Smooth muscle cell (in vitro differentiated cells): ENCODE data around the gene DGKH. TPM values are rescaled to one million over a fixed set of nuclear protein-coding genes. Genes with fewer than 3 reads are reported as not detected.

Experiments used
- DNase-seq: peaks from one replicate; lab custom pipeline; 2025; ENCODE audit not compliant: unreplicated experiment; lab: John Stamatoyannopoulos, UW
- H2AFZ ChIP-seq: fragments of 200-600 bp; sonication (generic); 2 replicates; pipeline ENCODE4 v1.6.0; 2016; ENCODE audit warnings: antibody characterized with exemption, low read depth, mild to moderate bottlenecking
- H3F3A ChIP-seq: fragments of 200-600 bp; sonication (generic); 2 replicates; pipeline ENCODE4 v1.6.0; 2017; ENCODE audit warnings: antibody characterized with exemption, low read depth
- H3K27ac ChIP-seq: fragments of 200-600 bp; sonication (generic); 2 replicates; pipeline ENCODE4 v1.5.1; 2016; ENCODE audit warnings: low read depth, mild to moderate bottlenecking
- H3K27me3 ChIP-seq: fragments of 200-600 bp; sonication (generic); 2 replicates; pipeline ENCODE4 v1.6.1; 2016; ENCODE audit warnings: low read depth, mild to moderate bottlenecking
- H3K36me3 ChIP-seq: fragments of 200-600 bp; sonication (generic); 2 replicates; pipeline ENCODE4 v1.5.1; 2016; ENCODE audit warnings: low read depth
- H3K4me1 ChIP-seq: fragments of 200-600 bp; sonication (generic); 2 replicates; pipeline ENCODE4 v1.5.1; 2016; ENCODE audit warnings: low read depth
- H3K4me2 ChIP-seq: fragments of 200-600 bp; sonication (generic); 2 replicates; pipeline ENCODE4 v1.6.0; 2016; ENCODE audit warnings: mild to moderate bottlenecking
- H3K4me3 ChIP-seq: fragments of 200-600 bp; sonication (generic); 2 replicates; pipeline ENCODE4 v1.5.1; 2016; ENCODE audit warnings: mild to moderate bottlenecking
- H3K79me2 ChIP-seq: fragments of 200-600 bp; sonication (generic); 2 replicates; pipeline ENCODE4 v1.6.0; 2016; ENCODE audit warnings: low read depth, mild to moderate bottlenecking
- H3K9ac ChIP-seq: fragments of 200-600 bp; sonication (generic); 2 replicates; pipeline ENCODE4 v1.6.0; 2016; ENCODE audit warnings: low read depth
- H3K9me3 ChIP-seq: fragments of 200-600 bp; sonication (generic); replicated peaks from 2 replicates; pipeline ENCODE4 v1.5.1; 2016; ENCODE audit warnings: low read depth
- H4K20me1 ChIP-seq: fragments of 200-600 bp; sonication (generic); 2 replicates; pipeline ENCODE4 v1.6.0; 2016; ENCODE audit warnings: low read depth
- WGBS: methylation state at CpG from one replicate; pipeline ENCODE4 v1.1.7; 2016; ENCODE audit warnings: low lambda C conversion rate; 5-methylcytosine and 5-hydroxymethylcytosine counted together
- polyA plus RNA-seq: library from polyadenylated mRNA; unstranded; fragments of >200 nt; fragmentation: Nextera tagmentation; extraction: Ambion mirVana; gene quantifications from 2 replicates; pipeline ENCODE4 v1.2.1, GENCODE V29; 2016
- total RNA-seq: library from RNA; depleted of rRNA; stranded (reverse); fragments of >200 nt; gene quantifications from 2 replicates; pipeline ENCODE4 v1.2.3, GENCODE V29; 2014
- TF ChIP-seq, protein P1 (sequence below): fragments of 200-600 bp; sonication (generic); IDR thresholded peaks from 2 replicates; pipeline ENCODE4 v1.5.1; 2017; ENCODE audit warnings: borderline replicate concordance, mild to moderate bottlenecking, antibody characterized with exemption; ENCODE audit not compliant: insufficient read depth, poor library complexity, severe bottlenecking

The DGKH gene
- total and polyA plus RNA-seq, 2 experiments from 2014 or later, result 1.3 to 6.8 TPM

DNA sequence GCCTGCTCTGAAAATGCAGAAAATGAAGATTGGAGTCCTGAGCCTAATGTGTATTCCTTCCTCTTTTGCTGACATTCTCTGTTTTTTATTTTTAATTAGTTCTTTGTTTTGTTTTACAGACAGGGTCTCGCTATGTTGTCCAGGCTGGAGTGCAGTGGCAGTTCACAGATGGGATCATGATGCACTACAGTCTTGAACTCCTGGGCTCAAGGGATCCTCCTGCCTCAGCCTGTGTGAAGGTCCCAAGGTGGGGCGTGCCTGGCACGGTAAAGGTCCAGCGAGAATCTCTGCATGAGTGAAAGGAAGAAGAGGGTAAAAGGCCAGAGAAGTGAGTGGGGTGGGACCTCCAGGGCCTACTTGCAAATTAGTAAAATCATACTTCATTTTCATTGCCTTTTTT lies 34.3 kb upstream of the DGKH start:
- Histone ChIP-seq H3F3A (no peaks in the 10 kb centered on the region), H3K4me1 (no peaks in the 10 kb centered on the region), H3K9ac (no peak overlapping the region), H3K27ac (no peak overlapping the region), H3K27me3 (no peaks in the 10 kb centered on the region), H3K4me3 (no peak overlapping the region), H3K79me2 (no peaks in the 10 kb centered on the region), H3K9me3 (no peaks in the 10 kb centered on the region), H3K4me2 (no peak overlapping the region), H3K36me3 (no peaks in the 10 kb centered on the region), H4K20me1 (no peaks in the 10 kb centered on the region), H2AFZ (no peak overlapping the region)
- TF ChIP-seq, protein P1, sequence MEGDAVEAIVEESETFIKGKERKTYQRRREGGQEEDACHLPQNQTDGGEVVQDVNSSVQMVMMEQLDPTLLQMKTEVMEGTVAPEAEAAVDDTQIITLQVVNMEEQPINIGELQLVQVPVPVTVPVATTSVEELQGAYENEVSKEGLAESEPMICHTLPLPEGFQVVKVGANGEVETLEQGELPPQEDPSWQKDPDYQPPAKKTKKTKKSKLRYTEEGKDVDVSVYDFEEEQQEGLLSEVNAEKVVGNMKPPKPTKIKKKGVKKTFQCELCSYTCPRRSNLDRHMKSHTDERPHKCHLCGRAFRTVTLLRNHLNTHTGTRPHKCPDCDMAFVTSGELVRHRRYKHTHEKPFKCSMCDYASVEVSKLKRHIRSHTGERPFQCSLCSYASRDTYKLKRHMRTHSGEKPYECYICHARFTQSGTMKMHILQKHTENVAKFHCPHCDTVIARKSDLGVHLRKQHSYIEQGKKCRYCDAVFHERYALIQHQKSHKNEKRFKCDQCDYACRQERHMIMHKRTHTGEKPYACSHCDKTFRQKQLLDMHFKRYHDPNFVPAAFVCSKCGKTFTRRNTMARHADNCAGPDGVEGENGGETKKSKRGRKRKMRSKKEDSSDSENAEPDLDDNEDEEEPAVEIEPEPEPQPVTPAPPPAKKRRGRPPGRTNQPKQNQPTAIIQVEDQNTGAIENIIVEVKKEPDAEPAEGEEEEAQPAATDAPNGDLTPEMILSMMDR, result no peak
- WGBS, result 100% methylated on average over 4 of the region's 4 CpGs
- DNase-seq, result no peak

- DNase-seq, result no peak
- no peak overlapping the region for H3K4me2 ChIP-seq
- TF ChIP-seq, protein P1, result no peak
- H3K9ac ChIP-seq, result no peak overlapping the region
- H3K27ac ChIP-seq, result no peak overlapping the region
- H3K4me3 ChIP-seq, result no peak overlapping the region
- H3F3A ChIP-seq, result no peaks in the 10 kb centered on the region
- H2AFZ ChIP-seq, result no peak overlapping the region
- WGBS, result 75% methylated on average over 2 of the region's 2 CpGs
- H3K9me3 ChIP-seq, result no peaks in the 10 kb centered on the region
- H3K79me2 ChIP-seq, result no peaks in the 10 kb centered on the region
- H4K20me1 ChIP-seq, result no peaks in the 10 kb centered on the region
- no peaks in the 10 kb centered on the region for H3K36me3 ChIP-seq
- no peaks in the 10 kb centered on the region for H3K4me1 ChIP-seq
- no peaks in the 10 kb centered on the region for H3K27me3 ChIP-seq
Measured at GRCh38 chr13:42017264-42017663, 31.2 kb upstream of the DGKH start.

DNA sequence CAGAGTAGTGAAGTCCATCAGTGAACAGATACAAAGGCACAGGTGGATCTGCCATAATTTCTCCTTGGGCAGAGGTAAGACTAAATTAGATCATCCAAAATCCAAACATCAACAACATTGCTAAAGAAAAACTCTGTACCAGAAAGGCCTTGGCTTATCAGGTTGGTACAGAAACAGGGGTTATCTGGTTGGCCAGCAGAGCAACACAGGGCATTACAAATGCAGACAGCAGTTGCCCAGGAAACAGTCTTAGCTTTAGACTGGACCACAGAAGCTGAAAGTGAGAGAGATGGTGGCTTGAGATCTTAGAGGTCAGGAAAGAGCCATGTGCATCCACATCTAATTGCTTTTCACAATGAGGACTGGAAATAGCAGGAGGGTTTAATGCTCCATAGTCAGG lies 26.6 kb upstream of the DGKH start:
- H3K36me3 ChIP-seq, result no peaks in the 10 kb centered on the region
- no peaks in the 10 kb centered on the region for H3K9me3 ChIP-seq
- no peaks in the 10 kb centered on the region for H3K4me1 ChIP-seq
- no peaks in the 10 kb centered on the region for H3K27me3 ChIP-seq
- H3K9ac ChIP-seq, result no peak overlapping the region
- no peaks in the 10 kb centered on the region for H4K20me1 ChIP-seq
- H3K4me3 ChIP-seq, result no peak overlapping the region
- DNase-seq, result no peak
- H3K4me2 ChIP-seq, result no peak overlapping the region
- no peaks in the 10 kb centered on the region for H3F3A ChIP-seq
- no peak overlapping the region for H2AFZ ChIP-seq
- H3K79me2 ChIP-seq, result no peaks in the 10 kb centered on the region
- no peak overlapping the region for H3K27ac ChIP-seq
- TF ChIP-seq, protein P1, result no peak

GRCh38 chr13:42022336-42022735 lies 26.1 kb upstream of the DGKH start:
- Histone ChIP-seq H4K20me1 (no peaks in the 10 kb centered on the region), H3K36me3 (no peaks in the 10 kb centered on the region), H3K4me3 (no peak overlapping the region), H3K9ac (no peak overlapping the region), H3K27ac (no peak overlapping the region), H3K79me2 (no peaks in the 10 kb centered on the region), H3K4me1 (no peaks in the 10 kb centered on the region), H2AFZ (no peak overlapping the region), H3K9me3 (no peaks in the 10 kb centered on the region), H3F3A (no peaks in the 10 kb centered on the region), H3K27me3 (no peaks in the 10 kb centered on the region), H3K4me2 (no peak overlapping the region)
- TF ChIP-seq, protein P1, result no peak
- WGBS, result 88% methylated on average over 4 of the region's 4 CpGs
- no peak for DNase-seq
